ENCODE measurements around the gene METRN.

METRN gene

GRCh38 chr16:703406-703805 is 11.5 kb upstream of the METRN start:
- TF ChIP-seq, protein P1, sequence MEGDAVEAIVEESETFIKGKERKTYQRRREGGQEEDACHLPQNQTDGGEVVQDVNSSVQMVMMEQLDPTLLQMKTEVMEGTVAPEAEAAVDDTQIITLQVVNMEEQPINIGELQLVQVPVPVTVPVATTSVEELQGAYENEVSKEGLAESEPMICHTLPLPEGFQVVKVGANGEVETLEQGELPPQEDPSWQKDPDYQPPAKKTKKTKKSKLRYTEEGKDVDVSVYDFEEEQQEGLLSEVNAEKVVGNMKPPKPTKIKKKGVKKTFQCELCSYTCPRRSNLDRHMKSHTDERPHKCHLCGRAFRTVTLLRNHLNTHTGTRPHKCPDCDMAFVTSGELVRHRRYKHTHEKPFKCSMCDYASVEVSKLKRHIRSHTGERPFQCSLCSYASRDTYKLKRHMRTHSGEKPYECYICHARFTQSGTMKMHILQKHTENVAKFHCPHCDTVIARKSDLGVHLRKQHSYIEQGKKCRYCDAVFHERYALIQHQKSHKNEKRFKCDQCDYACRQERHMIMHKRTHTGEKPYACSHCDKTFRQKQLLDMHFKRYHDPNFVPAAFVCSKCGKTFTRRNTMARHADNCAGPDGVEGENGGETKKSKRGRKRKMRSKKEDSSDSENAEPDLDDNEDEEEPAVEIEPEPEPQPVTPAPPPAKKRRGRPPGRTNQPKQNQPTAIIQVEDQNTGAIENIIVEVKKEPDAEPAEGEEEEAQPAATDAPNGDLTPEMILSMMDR (IDR thresholded peaks at IDR 0.05; ENCODE audit: control insufficient read depth, extremely low read depth, insufficient read depth) = no peak
- no peak for DNase-seq (ENCODE audit: low read depth)
- H3K4me3 ChIP-seq (ENCODE audit: low read depth, low read length) = no peak overlapping the region

GRCh38 chr16:704047-704446 is 10.9 kb upstream of the METRN start:
- no peak overlapping the region for H3K4me3 ChIP-seq (ENCODE audit: low read depth, low read length)
- no peak for DNase-seq (ENCODE audit: low read depth)
- TF ChIP-seq, protein P1 (IDR thresholded peaks at IDR 0.05; ENCODE audit: control insufficient read depth, extremely low read depth, insufficient read depth) = no peak

DNA sequence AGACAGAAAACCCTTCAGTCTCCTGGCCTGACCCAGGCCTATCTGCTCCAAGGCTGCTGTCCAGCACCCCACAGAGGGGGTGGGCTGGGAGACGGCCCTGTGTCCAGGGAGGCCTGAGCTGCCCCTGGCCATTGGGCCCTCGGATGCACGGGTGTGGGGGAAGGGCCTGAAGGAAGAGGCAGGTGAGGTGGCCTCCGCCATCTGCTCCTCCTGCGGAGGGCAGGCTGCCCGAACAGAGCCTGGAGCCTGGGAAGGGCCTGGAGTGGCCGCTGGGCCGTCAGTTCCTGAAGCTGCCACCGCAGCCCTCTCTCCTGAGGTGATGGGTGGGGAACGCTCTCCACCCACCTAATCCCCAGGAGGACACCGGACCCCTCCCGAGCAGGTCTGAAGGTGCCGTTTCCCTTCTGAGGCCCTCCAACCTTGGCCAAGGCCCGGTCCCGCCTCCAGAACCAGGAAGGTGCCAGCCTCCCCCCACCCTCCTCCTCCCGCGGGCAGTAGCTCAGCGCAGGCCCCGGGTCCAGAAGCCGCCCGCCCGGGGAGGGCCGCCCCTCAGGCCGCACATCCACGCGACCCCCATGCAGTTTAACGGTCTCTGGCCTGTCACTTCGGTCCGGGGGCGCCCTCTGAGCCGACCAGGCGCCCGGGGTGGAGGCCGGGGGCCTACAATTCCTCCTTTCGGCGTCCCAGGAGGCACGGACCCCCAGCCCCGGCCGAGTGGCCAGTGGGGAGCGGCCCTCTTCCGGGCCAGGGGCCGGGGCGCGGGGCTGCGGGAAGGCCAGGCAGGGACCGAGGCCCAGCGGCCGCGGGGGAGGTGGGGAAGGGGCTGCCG is 10.2 kb upstream of the METRN start:
- peak overlapping the region; percentile 55 for H3K4me3 ChIP-seq (ENCODE audit: low read depth, low read length)
- TF ChIP-seq, protein P1 (IDR thresholded peaks at IDR 0.05; ENCODE audit: control insufficient read depth, extremely low read depth, insufficient read depth) = no peak
- no peak for DNase-seq (ENCODE audit: low read depth)

DNA sequence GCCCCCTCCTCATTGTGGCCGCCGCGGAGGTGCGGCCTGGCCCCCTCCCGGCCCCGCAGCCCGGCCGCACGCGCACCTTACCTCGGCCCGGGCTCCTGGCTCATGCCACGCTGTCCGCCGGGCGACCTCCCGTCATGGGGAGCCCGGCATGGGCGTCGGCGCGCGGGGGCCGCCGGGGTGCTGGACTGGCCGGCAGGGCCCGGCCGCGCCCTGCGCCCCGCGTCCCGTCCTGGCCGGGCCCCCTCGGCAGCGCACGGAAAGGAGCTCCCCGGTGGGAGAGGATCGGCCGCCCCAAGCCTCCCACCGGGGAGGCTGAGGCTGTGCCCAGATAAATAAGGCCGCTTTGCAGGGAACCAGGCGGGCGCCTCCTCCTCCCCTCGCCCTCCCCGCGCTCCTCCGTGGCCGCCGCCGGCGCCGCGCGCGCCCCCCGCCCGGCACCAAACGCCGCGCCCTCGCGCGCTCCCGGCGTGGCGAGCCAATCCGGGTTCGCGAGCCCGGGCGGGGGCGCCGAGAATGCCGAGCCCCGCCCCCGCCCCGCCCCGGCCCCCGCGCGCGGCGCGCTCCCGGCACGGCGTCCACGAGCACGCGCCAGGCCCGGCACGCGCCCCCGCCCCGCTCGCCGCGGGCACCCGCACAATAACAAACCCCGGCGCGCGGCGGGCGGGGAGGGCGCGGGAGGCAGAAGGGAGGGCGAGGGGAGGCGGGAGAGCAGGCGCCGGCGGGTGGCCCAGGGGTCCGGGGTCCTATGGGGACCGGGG is 9.3 kb upstream of the METRN start, which contains the start of gene FBXL16:
Gene FBXL16, minus strand, starts transcription at position 371 of the 758 bp plus-strand sequence. CDS start 8,396 bp downstream, outside the sequence.
- no peak for DNase-seq (ENCODE audit: low read depth)
- TF ChIP-seq, protein P1 (IDR thresholded peaks at IDR 0.05; ENCODE audit: control insufficient read depth, extremely low read depth, insufficient read depth) = no peak

GRCh38 chr16:706189-707061 is 8.5 kb upstream of the METRN start:
- 0 out of 2 replicates have a peak overlapping the region, but pooled peaks have one; percentile 7 for H3K4me3 ChIP-seq (ENCODE audit: low read depth, low read length)
- TF ChIP-seq, protein P1 (IDR thresholded peaks at IDR 0.05; ENCODE audit: control insufficient read depth, extremely low read depth, insufficient read depth) = no peak
- no peak for DNase-seq (ENCODE audit: low read depth)

More for the DNA sequence above, 9.3 kb upstream of the METRN start, which contains the start of gene FBXL16:
- peak within 1 kb of the TSS; percentile 55 for H3K4me3 ChIP-seq (ENCODE audit: low read depth, low read length)

DNA sequence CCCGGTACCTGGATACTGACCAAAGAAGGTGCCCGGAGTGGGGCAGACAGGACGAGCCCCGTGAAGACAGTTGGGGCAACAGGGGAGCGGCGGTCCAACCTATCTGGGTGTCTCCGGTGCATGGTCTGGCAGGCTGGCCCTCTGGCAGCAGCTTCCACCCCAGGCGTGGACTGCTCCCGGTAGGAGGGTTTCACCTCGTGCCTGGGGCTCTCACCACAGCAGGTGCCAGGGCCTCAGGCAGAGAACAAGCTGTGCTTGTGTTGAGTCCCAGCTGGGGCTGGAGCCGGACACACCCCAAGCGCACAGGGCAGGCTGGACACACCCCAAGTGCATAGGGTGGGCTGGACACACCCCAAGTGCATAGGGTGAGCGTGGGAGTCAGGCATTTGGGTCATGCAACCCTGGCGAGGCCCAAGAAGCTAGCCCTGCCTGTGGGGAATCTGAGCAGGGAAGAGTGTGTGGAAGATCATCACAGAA is 7.8 kb upstream of the METRN start:
- no peak for DNase-seq (ENCODE audit: low read depth)
- H3K4me3 ChIP-seq (ENCODE audit: low read depth, low read length) = no peak overlapping the region
- TF ChIP-seq, protein P1 (IDR thresholded peaks at IDR 0.05; ENCODE audit: control insufficient read depth, extremely low read depth, insufficient read depth) = no peak

All from LNCaP clone FGC (cell line).